C4-2B (cell line): ENCODE results near the gene TK1.

Experiments
- ZFX ChIP-seq: fragments of 450-650 bp; IDR thresholded peaks from 2 replicates; pipeline ENCODE4 v1.6.1; 2017
- TF ChIP-seq, protein P1 (sequence below): fragments of 450-650 bp; conservative IDR thresholded peaks from 2 replicates; pipeline ENCODE4 v1.5.1; 2017; ENCODE audit warnings: mild to moderate bottlenecking

DNA sequence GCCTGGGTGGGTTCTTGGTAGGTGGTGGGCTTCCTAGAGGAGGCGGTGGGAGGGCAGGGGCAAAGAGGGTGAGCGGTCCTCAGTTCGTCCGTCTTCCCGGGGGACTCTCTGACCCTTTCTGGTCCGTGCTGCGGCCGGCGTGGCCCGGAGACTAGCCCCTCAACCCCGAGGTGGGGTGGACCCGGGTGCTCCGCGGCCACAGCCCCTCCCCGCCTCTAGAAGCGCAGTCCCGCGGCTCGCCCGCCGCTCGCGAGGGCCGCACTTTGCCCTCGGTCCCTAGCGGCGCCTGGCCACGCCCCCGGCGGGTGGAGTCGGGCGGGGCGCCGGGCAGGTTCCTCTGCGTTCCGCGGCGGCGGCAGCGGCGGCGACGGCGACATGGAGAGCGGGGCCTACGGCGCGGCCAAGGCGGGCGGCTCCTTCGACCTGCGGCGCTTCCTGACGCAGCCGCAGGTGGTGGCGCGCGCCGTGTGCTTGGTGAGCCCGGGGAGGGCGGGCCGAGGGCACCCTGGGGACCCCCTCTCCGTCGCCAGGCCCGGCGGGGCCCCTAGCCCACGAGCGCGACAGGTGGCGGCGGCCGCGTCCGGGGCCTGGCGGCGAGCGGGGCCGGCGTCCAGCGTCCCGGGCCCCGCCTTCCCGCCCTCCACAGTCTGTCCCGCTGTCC lies 18.5 kb downstream of the TK1 start, which contains the start of gene SYNGR2:
- TF ChIP-seq, protein P1, sequence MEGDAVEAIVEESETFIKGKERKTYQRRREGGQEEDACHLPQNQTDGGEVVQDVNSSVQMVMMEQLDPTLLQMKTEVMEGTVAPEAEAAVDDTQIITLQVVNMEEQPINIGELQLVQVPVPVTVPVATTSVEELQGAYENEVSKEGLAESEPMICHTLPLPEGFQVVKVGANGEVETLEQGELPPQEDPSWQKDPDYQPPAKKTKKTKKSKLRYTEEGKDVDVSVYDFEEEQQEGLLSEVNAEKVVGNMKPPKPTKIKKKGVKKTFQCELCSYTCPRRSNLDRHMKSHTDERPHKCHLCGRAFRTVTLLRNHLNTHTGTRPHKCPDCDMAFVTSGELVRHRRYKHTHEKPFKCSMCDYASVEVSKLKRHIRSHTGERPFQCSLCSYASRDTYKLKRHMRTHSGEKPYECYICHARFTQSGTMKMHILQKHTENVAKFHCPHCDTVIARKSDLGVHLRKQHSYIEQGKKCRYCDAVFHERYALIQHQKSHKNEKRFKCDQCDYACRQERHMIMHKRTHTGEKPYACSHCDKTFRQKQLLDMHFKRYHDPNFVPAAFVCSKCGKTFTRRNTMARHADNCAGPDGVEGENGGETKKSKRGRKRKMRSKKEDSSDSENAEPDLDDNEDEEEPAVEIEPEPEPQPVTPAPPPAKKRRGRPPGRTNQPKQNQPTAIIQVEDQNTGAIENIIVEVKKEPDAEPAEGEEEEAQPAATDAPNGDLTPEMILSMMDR, result no peak
- peak; percentile 91; the same call in 1 of the 2 replicates for TF ChIP-seq ZFX
